HG03095 (cell line): ENCODE measurements around the gene MSI2.

ENCODE experiments used
- ATAC-seq: cut with Tn5 transposase; IDR thresholded peaks from one replicate; pipeline ENCODE4 v1.9.1; 2021; ENCODE audit warnings: moderate library complexity; ENCODE audit not compliant: unreplicated experiment

Gene MSI2

GRCh38 chr17:57548421-57549410 is 292.4 kb downstream of the MSI2 start:
- ATAC-seq = no peak

GRCh38 chr17:57549468-57549867 is 293.1 kb downstream of the MSI2 start:
- no peak for ATAC-seq

GRCh38 chr17:57550016-57550415 is 293.7 kb downstream of the MSI2 start:
- no peak for ATAC-seq

- ATAC-seq = no peak
Measured at GRCh38 chr17:57550668-57551315, 294.5 kb downstream of the MSI2 start.

GRCh38 chr17:57551321-57552079 is 295.2 kb downstream of the MSI2 start:
- ATAC-seq = peak; percentile 50

GRCh38 chr17:57552114-57552624 is 295.8 kb downstream of the MSI2 start:
- ATAC-seq = no peak

GRCh38 chr17:57553526-57553925 is 297.2 kb downstream of the MSI2 start:
- ATAC-seq = no peak

- no peak for ATAC-seq
Measured at GRCh38 chr17:57553991-57554825, 297.9 kb downstream of the MSI2 start.

- ATAC-seq = no peak
Measured at GRCh38 chr17:57554826-57555635, 298.7 kb downstream of the MSI2 start.

GRCh38 chr17:57555636-57556175 is 299.4 kb downstream of the MSI2 start:
- no peak for ATAC-seq

- no peak for ATAC-seq
Measured at GRCh38 chr17:57556320-57556719, 300.0 kb downstream of the MSI2 start.

- ATAC-seq = no peak
Measured at GRCh38 chr17:57556977-57557376, 300.7 kb downstream of the MSI2 start.

- no peak for ATAC-seq
Measured at GRCh38 chr17:57557416-57557815, 301.1 kb downstream of the MSI2 start.

- no peak for ATAC-seq
Measured at GRCh38 chr17:57557834-57558681, 301.7 kb downstream of the MSI2 start.

- ATAC-seq = no peak
Measured at GRCh38 chr17:57559226-57559625, 302.9 kb downstream of the MSI2 start.

- ATAC-seq = no peak
Measured at GRCh38 chr17:57559634-57560318, 303.5 kb downstream of the MSI2 start.

- ATAC-seq = no peak
Measured at GRCh38 chr17:57560319-57560705, 304.0 kb downstream of the MSI2 start.
